GM19035 (cell line): Measurements from ENCODE around the gene CEP89.
"Not testable (repeated sequence)": the region's sequence is repeated elsewhere in the genome, so short reads cannot be mapped to it uniquely, and the experiment has no call there.

Source experiments
- ATAC-seq: cut with Tn5 transposase; IDR thresholded peaks from one replicate; pipeline ENCODE4 v1.9.1; 2021; ENCODE audit not compliant: unreplicated experiment

Gene CEP89

GRCh38 chr19:32896516-32897214 is 75.1 kb downstream of the CEP89 start:
- ATAC-seq: no peak

GRCh38 chr19:32895384-32895783 is 76.4 kb downstream of the CEP89 start:
- ATAC-seq: no peak

- ATAC-seq: no peak
Observed at GRCh38 chr19:32891609-32892008, 80.1 kb downstream of the CEP89 start.

- ATAC-seq: no peak
Observed at GRCh38 chr19:32890841-32891240, 80.9 kb downstream of the CEP89 start.

GRCh38 chr19:32890326-32890725 is 81.4 kb downstream of the CEP89 start:
- no peak for ATAC-seq

GRCh38 chr19:32889137-32889934 is 82.4 kb downstream of the CEP89 start:
- no peak for ATAC-seq

- ATAC-seq: no peak
Observed at GRCh38 chr19:32887572-32888215, 84.1 kb downstream of the CEP89 start.

GRCh38 chr19:32886241-32886640 is 85.5 kb downstream of the CEP89 start:
- ATAC-seq: no peak

- not testable (repeated sequence) for ATAC-seq
Observed at GRCh38 chr19:32885255-32885654, 86.5 kb downstream of the CEP89 start.

GRCh38 chr19:32881766-32882165 is 90.0 kb downstream of the CEP89 start:
- ATAC-seq: no peak

- no peak for ATAC-seq
Observed at GRCh38 chr19:32880622-32881021, 91.1 kb downstream of the CEP89 start.

GRCh38 chr19:32879741-32880140 is 92.0 kb downstream of the CEP89 start:
- no peak for ATAC-seq

GRCh38 chr19:32878988-32879387 is 92.8 kb downstream of the CEP89 start:
- ATAC-seq: no peak

- ATAC-seq: no peak
Observed at GRCh38 chr19:32877977-32878745, 93.6 kb downstream of the CEP89 start.

- no peak for ATAC-seq
Observed at GRCh38 chr19:32877323-32877912, 94.3 kb downstream of the CEP89 start.

GRCh38 chr19:32876919-32877285 is 94.9 kb downstream of the CEP89 start:
- ATAC-seq: no peak

GRCh38 chr19:32876236-32876918 is 95.4 kb downstream of the CEP89 start:
- no peak for ATAC-seq

GRCh38 chr19:32875428-32875827 is 96.3 kb downstream of the CEP89 start:
- ATAC-seq: no peak

- ATAC-seq: no peak
Observed at GRCh38 chr19:32874605-32875004, 97.2 kb downstream of the CEP89 start.

- no peak for ATAC-seq
Observed at GRCh38 chr19:32873247-32873959, 98.4 kb downstream of the CEP89 start.
